Sigmoid colon (tissue), 3 donors: Measurements from ENCODE around the gene TTC19.

Experiments used
- CTCF ChIP-seq, 4 experiments: fragments of 450-650 bp in 3 of 4; fragments of 200-600 bp in 1 of 4; IDR thresholded peaks; one replicate each; pipeline ENCODE4 v1.5.1; 2016 to 2019; ENCODE audit warnings: antibody characterized with exemption in 4 of 4, mild to moderate bottlenecking in 3 of 4, moderate library complexity in 2 of 4
- POLR2A ChIP-seq, 2 donors: fragments of 450-650 bp; IDR thresholded peaks; one replicate each; pipeline ENCODE4 v1.6.1; 2016; ENCODE audit warnings: antibody characterized with exemption in 2 of 2, mild to moderate bottlenecking in 2 of 2, moderate library complexity in 2 of 2

- TF ChIP-seq CTCF (IDR thresholded peaks at IDR 0.05) (no peak), POLR2A (IDR thresholded peaks at IDR 0.05) (no peak)
Measured at GRCh38 chr17:16007439-16007838, 7.8 kb downstream of the TTC19 start.
